HepG2 (cell line): Measurements from ENCODE around the gene ATPAF1. TPM values are rescaled to one million over a fixed set of nuclear protein-coding genes. Genes with fewer than 3 reads are reported as not detected.

Experiments
- CEBPG ChIP-seq: IDR thresholded peaks from 2 replicates; pipeline ENCODE4 v1.6.1; 2016
- EZH2 ChIP-seq: conservative IDR thresholded peaks from 2 replicates; pipeline ENCODE4 v1.6.1; 2012; ENCODE audit warnings: mild to moderate bottlenecking, low read depth, low read length, moderate library complexity
- HDAC1 ChIP-seq: sonication (generic); formaldehyde crosslinking; IDR thresholded peaks from 2 replicates; pipeline ENCODE4 v1.5.1; 2020; ENCODE audit warnings: mild to moderate bottlenecking, missing genetic modification reagents
- HMG20B ChIP-seq: conservative IDR thresholded peaks from 2 replicates; pipeline ENCODE4 v1.6.1; 2016; ENCODE audit warnings: missing genetic modification reagents, missing compliant biosample characterization
- IRF9 ChIP-seq: sonication (generic); formaldehyde crosslinking; IDR thresholded peaks from 2 replicates; pipeline ENCODE4 v1.8.0; 2022; ENCODE audit warnings: missing genetic modification reagents, mild to moderate bottlenecking, borderline replicate concordance
- KDM4B ChIP-seq: sonication (generic); formaldehyde crosslinking; IDR thresholded peaks from 2 replicates; pipeline ENCODE4 v1.4.0; 2020; ENCODE audit warnings: missing genetic modification reagents
- MAX ChIP-seq: IDR thresholded peaks from 2 replicates; pipeline ENCODE4 v1.6.1; 2012; ENCODE audit warnings: inconsistent platforms
- NFE2L2 ChIP-seq: fragments of 150-350 bp; IDR thresholded peaks from 2 replicates; pipeline ENCODE4 v1.6.1; 2014; ENCODE audit warnings: low read length
- SCMH1 ChIP-seq: sonication (generic); formaldehyde crosslinking; IDR thresholded peaks from 2 replicates; pipeline ENCODE4 v1.9.0; 2021; ENCODE audit warnings: missing genetic modification reagents, mild to moderate bottlenecking, borderline replicate concordance
- TEAD3 ChIP-seq: optimal IDR thresholded peaks from 2 replicates; pipeline ENCODE3; 2016; ENCODE audit warnings: borderline replicate concordance
- ZKSCAN8 ChIP-seq: IDR thresholded peaks from 2 replicates; pipeline ENCODE4 v1.6.1; 2016; ENCODE audit warnings: borderline replicate concordance, missing genetic modification reagents, missing compliant biosample characterization
- ZNF136 ChIP-seq: sonication (generic); formaldehyde crosslinking; IDR thresholded peaks from 2 replicates; pipeline ENCODE4 v1.8.1; 2022; ENCODE audit warnings: low read depth, mild to moderate bottlenecking, moderate library complexity, missing genetic modification reagents
- ZNF777 ChIP-seq: sonication (generic); formaldehyde crosslinking; IDR thresholded peaks from 2 replicates; pipeline ENCODE4 v1.4.0; 2020; ENCODE audit warnings: missing genetic modification reagents
- ZNF781 ChIP-seq: sonication (generic); formaldehyde crosslinking; IDR thresholded peaks from 2 replicates; pipeline ENCODE4 v1.5.1; 2020; ENCODE audit warnings: borderline replicate concordance, mild to moderate bottlenecking, missing genetic modification reagents; ENCODE audit errors: not compliant biosample characterization
- ZSCAN20 ChIP-seq: sonication (generic); formaldehyde crosslinking; IDR thresholded peaks from 2 replicates; pipeline ENCODE4 v1.4.0; 2020; ENCODE audit warnings: missing genetic modification reagents, mild to moderate bottlenecking, borderline replicate concordance
- polyA plus RNA-seq, 8 experiments: library from polyadenylated mRNA; depleted of rRNA in 3 of 8; stranded (reverse) in 7 of 8; unstranded in 1 of 8; fragments of >200 nt; fragmentation: Illumina TruSeq in 4 of 8; extraction: Trizol in 4 of 8; gene quantifications; 2 replicates each; pipeline versions ENCODE4 v1.2.1 to v1.2.3, GENCODE V29; 2011 to 2016; ENCODE audit warnings: low read depth in 4 of 8, missing spikeins in 1 of 8, mixed read lengths in 1 of 8; ENCODE audit not compliant: insufficient read depth in 1 of 8
- total RNA-seq, 5 experiments: library from RNA; depleted of rRNA; stranded (reverse); fragments of >200 nt; fragmentation: Illumina TruSeq; extraction: Trizol; gene quantifications; 2 replicates each; pipeline ENCODE4 v1.2.3, GENCODE V29; 2016; ENCODE audit warnings: low read depth in 1 of 5
- TF ChIP-seq, protein P1 (sequence below): sonication (generic); formaldehyde crosslinking; IDR thresholded peaks from 2 replicates; pipeline ENCODE4 v1.5.1; 2020; ENCODE audit warnings: missing genetic modification reagents, mild to moderate bottlenecking, borderline replicate concordance
- TF ChIP-seq, protein P2 (sequence below): sonication (generic); formaldehyde crosslinking; IDR thresholded peaks from 2 replicates; pipeline ENCODE4 v1.4.0; 2020; ENCODE audit warnings: missing genetic modification reagents
- TF ChIP-seq, protein P3 (sequence below): sonication (generic); formaldehyde crosslinking; IDR thresholded peaks from 2 replicates; pipeline ENCODE4 v1.4.0; 2020; ENCODE audit warnings: missing genetic modification reagents, borderline replicate concordance

Gene ATPAF1
- total and polyA plus RNA-seq, 2 of the 13 experiments (the other 11 are each of a cell fraction or from before 2014, with no cell fraction given), result 66.6 to 76.7 TPM

DNA sequence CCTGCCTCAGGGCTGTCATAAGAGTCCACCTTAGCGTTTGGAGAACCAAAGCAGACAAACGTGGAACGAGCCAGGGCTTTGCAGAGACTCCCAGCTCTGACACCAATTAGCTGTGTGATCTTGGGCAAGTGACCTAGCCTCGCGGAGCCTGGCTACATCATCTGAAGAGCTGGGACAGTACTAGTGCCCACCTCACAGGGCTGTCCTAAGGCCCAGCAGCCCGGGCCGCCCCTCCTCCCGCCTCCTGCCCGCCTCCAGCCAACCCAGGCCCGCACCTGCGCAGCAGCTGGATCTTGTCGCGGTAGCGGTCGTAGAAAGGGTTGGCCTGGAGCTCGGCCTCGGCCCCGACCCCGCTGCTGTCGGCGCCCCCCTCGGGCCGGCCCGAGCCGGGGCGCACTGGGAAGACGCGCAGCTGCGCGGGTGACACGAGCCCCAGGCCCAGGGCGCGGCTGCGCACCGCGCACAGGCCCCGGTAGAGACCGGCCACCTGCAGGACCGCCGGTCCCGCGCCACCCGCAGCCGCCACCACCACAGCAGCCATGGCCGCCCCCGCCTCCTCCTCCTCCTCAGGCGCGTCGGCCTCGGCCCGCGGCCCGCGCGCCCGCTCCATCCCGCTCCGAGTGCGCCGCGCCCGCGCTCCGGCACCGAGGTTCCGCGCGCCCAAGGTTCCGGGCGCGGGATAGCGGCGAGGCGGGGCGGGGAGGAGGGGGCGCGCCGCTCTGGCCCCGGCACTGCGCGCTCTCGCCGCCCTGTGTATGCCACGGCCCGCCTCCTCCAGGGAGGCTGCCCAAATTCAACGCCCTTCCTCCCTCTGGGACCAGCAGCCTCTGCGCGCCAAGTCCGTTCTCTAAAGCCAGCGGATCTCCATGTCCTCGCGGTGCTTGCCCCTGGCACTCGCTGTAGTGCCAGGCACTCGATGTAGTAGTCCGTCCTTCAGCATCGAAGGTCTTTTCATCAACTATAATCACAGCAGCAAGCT, at the start of gene ATPAF1 (continued):
- TF ChIP-seq ZKSCAN8 (CRISPR knock-in tag), result no peak
- TF ChIP-seq ZSCAN20 (CRISPR knock-in tag), result no peak; the same call in 1 of the 2 replicates
- TF ChIP-seq, protein P1, sequence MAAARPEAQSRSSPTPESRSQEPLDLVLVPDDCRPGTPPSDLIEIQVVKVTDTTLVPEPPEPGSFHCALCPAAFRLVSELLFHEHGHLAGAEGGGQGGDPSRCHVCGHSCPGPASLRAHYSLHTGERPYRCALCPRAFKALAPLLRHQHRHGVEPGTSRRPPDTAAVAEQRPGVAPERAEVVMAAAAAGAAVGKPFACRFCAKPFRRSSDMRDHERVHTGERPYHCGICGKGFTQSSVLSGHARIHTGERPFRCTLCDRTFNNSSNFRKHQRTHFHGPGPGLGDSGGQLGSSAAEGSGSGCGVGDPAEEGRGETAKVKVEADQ (CRISPR knock-in tag), result no peak
- peak; percentile 53 for TF ChIP-seq HDAC1 (CRISPR knock-in tag)
- no peak for TF ChIP-seq ZNF781 (CRISPR knock-in tag)
- TF ChIP-seq HMG20B, result no peak
- peak; percentile 55 for TF ChIP-seq MAX
- TF ChIP-seq IRF9 (CRISPR knock-in tag), result 0 out of 2 replicates have a peak, but pooled peaks have one; percentile 17
- no peak for TF ChIP-seq NFE2L2
- no peak for TF ChIP-seq ZNF136 (CRISPR knock-in tag)
- TF ChIP-seq KDM4B (CRISPR knock-in tag), result no peak
- no peak for TF ChIP-seq CEBPG (CRISPR knock-in tag)
- peak; percentile 62 for TF ChIP-seq ZNF777
- TF ChIP-seq SCMH1 (CRISPR knock-in tag), result no peak
- TF ChIP-seq, protein P2, sequence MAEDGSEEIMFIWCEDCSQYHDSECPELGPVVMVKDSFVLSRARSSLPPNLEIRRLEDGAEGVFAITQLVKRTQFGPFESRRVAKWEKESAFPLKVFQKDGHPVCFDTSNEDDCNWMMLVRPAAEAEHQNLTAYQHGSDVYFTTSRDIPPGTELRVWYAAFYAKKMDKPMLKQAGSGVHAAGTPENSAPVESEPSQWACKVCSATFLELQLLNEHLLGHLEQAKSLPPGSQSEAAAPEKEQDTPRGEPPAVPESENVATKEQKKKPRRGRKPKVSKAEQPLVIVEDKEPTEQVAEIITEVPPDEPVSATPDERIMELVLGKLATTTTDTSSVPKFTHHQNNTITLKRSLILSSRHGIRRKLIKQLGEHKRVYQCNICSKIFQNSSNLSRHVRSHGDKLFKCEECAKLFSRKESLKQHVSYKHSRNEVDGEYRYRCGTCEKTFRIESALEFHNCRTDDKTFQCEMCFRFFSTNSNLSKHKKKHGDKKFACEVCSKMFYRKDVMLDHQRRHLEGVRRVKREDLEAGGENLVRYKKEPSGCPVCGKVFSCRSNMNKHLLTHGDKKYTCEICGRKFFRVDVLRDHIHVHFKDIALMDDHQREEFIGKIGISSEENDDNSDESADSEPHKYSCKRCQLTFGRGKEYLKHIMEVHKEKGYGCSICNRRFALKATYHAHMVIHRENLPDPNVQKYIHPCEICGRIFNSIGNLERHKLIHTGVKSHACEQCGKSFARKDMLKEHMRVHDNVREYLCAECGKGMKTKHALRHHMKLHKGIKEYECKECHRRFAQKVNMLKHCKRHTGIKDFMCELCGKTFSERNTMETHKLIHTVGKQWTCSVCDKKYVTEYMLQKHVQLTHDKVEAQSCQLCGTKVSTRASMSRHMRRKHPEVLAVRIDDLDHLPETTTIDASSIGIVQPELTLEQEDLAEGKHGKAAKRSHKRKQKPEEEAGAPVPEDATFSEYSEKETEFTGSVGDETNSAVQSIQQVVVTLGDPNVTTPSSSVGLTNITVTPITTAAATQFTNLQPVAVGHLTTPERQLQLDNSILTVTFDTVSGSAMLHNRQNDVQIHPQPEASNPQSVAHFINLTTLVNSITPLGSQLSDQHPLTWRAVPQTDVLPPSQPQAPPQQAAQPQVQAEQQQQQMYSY (CRISPR knock-in tag), result no peak
- TF ChIP-seq, protein P3, sequence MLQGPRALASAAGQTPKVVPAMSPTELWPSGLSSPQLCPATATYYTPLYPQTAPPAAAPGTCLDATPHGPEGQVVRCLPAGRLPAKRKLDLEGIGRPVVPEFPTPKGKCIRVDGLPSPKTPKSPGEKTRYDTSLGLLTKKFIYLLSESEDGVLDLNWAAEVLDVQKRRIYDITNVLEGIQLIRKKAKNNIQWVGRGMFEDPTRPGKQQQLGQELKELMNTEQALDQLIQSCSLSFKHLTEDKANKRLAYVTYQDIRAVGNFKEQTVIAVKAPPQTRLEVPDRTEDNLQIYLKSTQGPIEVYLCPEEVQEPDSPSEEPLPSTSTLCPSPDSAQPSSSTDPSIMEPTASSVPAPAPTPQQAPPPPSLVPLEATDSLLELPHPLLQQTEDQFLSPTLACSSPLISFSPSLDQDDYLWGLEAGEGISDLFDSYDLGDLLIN, result no peak
- no peak for TF ChIP-seq EZH2
- no peak for TF ChIP-seq TEAD3 (CRISPR knock-in tag)
